Kidney epithelial cell (primary cell): ENCODE results near the gene GOLT1A. TPM values are rescaled to one million over a fixed set of nuclear protein-coding genes. Genes with fewer than 3 reads are reported as not detected.

Experiments
- DNase-seq: peaks from one replicate; pipeline ENCODE4 v3.0.0-alpha.2; 2010; ENCODE audit warnings: low read depth
- H3K27me3 ChIP-seq: 2 replicates; pipeline ENCODE4 v1.6.0; 2011; ENCODE audit warnings: low read length; ENCODE audit not compliant: control insufficient read depth, insufficient read depth
- H3K36me3 ChIP-seq: 2 replicates; pipeline ENCODE4 v1.5.1; 2011; ENCODE audit warnings: low read length; ENCODE audit not compliant: control insufficient read depth, insufficient read depth
- H3K4me3 ChIP-seq: 2 replicates; pipeline ENCODE4 v1.5.1; 2011; ENCODE audit warnings: low read depth, mild to moderate bottlenecking, control low read depth, low read length
- CTCF ChIP-seq: IDR thresholded peaks from 2 replicates; pipeline ENCODE4 v1.5.1; 2011; ENCODE audit warnings: mild to moderate bottlenecking, moderate library complexity, low read length, control low read depth, inconsistent platforms; ENCODE audit not compliant: insufficient read depth, poor library complexity, severe bottlenecking
- total RNA-seq: library from RNA; depleted of rRNA; stranded (reverse); fragments of >200 nt; gene quantifications from 2 replicates; pipeline ENCODE4 v1.2.3, GENCODE V29; 2015

Gene GOLT1A
- total RNA-seq, 1 donor from 2014 or later: 5.0 TPM

DNA sequence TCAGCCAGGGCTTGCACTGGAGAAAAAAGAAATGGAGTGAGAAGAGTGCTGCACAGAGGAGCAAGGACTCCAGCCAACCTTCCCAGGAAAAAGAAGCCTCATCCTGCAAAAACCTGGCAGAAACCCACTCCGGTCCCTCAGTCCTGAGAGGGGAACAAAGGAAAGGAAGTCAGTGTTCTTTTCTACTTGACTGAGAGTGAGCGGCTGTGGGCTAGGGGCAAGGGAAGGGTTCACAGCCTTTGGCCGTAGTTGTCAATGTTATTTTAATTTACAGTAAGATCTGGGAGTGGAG lies 8.9 kb upstream of the GOLT1A start:
- peaks cover 2% of the 10 kb centered on the region for H3K36me3 ChIP-seq
- DNase-seq: no peak
- H3K27me3 ChIP-seq: no peaks in the 10 kb centered on the region
- H3K4me3 ChIP-seq: no peak overlapping the region
- no peak for TF ChIP-seq CTCF

GRCh38 chr1:204222006-204222763 lies 8.4 kb upstream of the GOLT1A start:
- Histone ChIP-seq H3K27me3 (no peaks in the 10 kb centered on the region), H3K4me3 (no peak overlapping the region), H3K36me3 (peaks cover 1% of the 10 kb centered on the region)
- DNase-seq: no peak
- no peak for TF ChIP-seq CTCF

DNA sequence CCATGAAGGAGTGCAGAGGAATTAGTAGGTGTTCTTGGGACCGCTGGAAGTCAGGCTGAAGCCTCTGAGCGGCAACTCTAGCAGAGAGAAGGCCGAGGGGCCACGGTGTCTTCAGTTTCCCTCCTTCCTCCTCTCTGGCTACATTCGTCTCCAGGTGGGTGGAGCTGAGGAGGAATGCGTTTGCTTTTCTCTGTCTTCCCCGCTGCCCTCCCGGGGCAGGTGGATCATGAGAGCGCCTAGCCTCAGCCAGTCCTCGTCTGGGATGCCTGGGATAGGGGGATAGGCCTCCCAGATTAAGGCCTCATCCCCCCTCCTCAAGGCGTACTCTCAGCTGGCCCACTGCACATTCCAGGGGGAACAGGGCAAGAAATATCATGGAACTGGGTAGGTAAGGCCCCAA lies 7.5 kb upstream of the GOLT1A start:
- no peaks in the 10 kb centered on the region for H3K36me3 ChIP-seq
- no peaks in the 10 kb centered on the region for H3K27me3 ChIP-seq
- DNase-seq: no peak
- TF ChIP-seq CTCF: no peak
- no peak overlapping the region for H3K4me3 ChIP-seq

- no peak for TF ChIP-seq CTCF
- no peak for DNase-seq
- Histone ChIP-seq H3K27me3 (no peaks in the 10 kb centered on the region), H3K36me3 (no peaks in the 10 kb centered on the region), H3K4me3 (no peak overlapping the region)
Measured at GRCh38 chr1:204219971-204220616, 6.3 kb upstream of the GOLT1A start.

DNA sequence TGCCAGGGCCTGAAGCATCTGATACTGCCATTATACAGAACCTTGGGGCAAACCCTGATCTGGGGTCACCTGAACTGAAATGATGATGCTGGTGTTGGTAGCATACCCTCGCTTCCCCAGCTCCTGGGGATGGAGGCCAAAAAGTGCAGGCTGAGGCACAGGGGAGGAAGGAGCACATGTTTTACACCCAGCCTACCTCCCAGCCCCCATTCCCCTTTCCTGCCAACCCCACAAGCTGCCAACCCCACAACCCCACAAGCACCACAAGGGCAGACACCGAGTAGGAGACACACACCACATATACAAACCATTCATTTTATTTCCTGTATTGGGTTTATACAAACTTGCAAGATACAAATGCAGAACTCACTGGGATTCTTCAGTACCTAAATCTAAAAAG lies 4.8 kb upstream of the GOLT1A start:
- no peak overlapping the region for H3K4me3 ChIP-seq
- no peaks in the 10 kb centered on the region for H3K36me3 ChIP-seq
- no peak for TF ChIP-seq CTCF

DNA sequence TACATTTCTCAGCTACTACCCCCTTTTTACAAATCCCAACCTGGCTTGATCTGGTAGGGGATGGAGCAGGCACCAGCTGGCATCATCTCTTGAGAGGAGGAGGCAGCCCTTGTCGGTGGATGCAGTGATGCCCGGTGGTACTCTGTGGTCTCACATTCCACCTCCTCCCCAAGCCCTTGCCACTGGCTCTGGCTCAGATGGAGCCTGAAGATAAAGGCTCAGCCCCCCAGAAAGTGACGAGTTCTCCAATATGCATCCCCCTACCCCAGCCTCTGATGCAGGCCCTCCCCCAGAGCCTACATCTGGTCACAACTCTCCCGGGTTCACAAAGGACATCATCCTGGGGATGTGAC lies 3.8 kb upstream of the GOLT1A start:
- no peak for DNase-seq
- Histone ChIP-seq H3K27me3 (no peaks in the 10 kb centered on the region), H3K4me3 (no peak overlapping the region), H3K36me3 (no peaks in the 10 kb centered on the region)
- no peak for TF ChIP-seq CTCF

More for the DNA sequence above, 4.8 kb upstream of the GOLT1A start:
- no peaks in the 10 kb centered on the region for H3K27me3 ChIP-seq
- no peak for DNase-seq
